ENCODE data around the gene EYS.

DNA sequence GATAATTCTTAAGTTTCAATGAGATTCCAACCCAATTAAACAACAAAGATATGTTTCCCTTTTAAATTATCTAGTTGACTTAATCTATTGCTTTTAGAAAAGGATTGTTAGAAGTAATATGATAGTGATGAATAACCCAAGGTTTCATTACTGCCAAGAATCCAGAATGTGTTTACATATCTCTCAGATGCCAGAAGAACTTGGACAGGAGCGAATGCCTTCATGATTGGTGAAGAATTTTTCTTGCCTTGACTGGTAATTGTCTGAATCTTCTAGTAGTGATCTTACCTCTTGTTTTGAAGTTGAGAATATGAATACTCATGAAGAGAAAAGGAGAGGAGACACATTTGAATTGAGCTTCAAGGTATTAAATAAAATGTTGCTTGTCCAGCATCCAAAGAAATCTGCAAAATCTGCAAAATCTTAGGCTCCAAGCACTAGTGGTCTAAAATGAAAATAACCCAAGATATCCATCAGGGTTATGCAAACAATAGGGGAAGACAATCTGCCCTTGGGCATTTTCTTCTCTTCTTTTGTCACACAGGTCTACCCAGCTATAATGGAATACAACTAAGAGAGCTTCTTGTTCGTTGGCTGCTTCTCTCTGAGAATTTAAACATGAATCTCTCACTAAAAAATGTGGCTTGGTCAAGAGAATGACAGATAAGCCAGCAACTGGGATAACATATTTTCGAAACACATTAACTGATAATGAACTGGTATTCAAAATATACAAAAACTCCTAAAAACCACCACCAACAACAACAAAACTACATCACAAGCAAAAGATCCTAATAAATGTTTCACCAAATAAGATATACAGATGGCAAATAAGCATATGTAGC, 928.9 kb downstream of the EYS start:
- TF ChIP-seq, protein P1, sequence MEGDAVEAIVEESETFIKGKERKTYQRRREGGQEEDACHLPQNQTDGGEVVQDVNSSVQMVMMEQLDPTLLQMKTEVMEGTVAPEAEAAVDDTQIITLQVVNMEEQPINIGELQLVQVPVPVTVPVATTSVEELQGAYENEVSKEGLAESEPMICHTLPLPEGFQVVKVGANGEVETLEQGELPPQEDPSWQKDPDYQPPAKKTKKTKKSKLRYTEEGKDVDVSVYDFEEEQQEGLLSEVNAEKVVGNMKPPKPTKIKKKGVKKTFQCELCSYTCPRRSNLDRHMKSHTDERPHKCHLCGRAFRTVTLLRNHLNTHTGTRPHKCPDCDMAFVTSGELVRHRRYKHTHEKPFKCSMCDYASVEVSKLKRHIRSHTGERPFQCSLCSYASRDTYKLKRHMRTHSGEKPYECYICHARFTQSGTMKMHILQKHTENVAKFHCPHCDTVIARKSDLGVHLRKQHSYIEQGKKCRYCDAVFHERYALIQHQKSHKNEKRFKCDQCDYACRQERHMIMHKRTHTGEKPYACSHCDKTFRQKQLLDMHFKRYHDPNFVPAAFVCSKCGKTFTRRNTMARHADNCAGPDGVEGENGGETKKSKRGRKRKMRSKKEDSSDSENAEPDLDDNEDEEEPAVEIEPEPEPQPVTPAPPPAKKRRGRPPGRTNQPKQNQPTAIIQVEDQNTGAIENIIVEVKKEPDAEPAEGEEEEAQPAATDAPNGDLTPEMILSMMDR (IDR thresholded peaks at IDR 0.05) = no peak
- TF ChIP-seq POLR2A (IDR thresholded peaks at IDR 0.05) = no peak
